K562 (cell line): ENCODE measurements around the gene ICA1. TPM values are rescaled to one million over a fixed set of nuclear protein-coding genes. Genes with fewer than 3 reads are reported as not detected.

Source experiments
- ATAC-seq: fragments of 200-7000 bp; cut with Tn5 transposase; 3 replicates; pipeline ENCODE4 v1.9.1; 2020; ENCODE audit warnings: moderate library complexity
- BruUV-seq: library from RNA; stranded (reverse); fragments of 400-500 nt; replicated peaks from 2 replicates; lab custom pipeline; 2021; lab: Mats Ljungman, UMichigan
- CTCF ChIA-PET: fragments of 300-600 bp; formaldehyde crosslinking; extraction: SDS; loops from one replicate; lab custom pipeline; 2021; ENCODE audit warnings: low intra/inter-chr PET ratio; lab: Yijun Ruan, JAX
- POLR2A ChIA-PET: fragments of 300-600, 350-650 bp; sonication (Branson Sonifier 250); formaldehyde crosslinking; extraction: SDS; loops from one replicate; lab custom pipeline; 2021; ENCODE audit warnings: antibody characterized with exemption, inconsistent platforms; lab: Yijun Ruan, JAX
- DNase-seq, 4 experiments: peaks; one replicate each; pipeline versions ENCODE4 v3.0.0 to v3.0.0-alpha.2; 2011 to 2018; ENCODE audit warnings: low spot score in 3 of 4, mixed read lengths in 3 of 4; ENCODE audit errors: extremely low read depth in 1 of 4
- FAIRE-seq: peaks from 2 replicates; lab custom pipeline; 2011; peaks lifted over from hg19 to GRCh38; lab: Jason Lieb, UNC
- H2AFZ ChIP-seq: 2 replicates; pipeline ENCODE4 v1.6.0; 2011; ENCODE audit warnings: low read depth, low read length, control low read depth, inconsistent platforms
- H3K27ac ChIP-seq: fragments of 200-600 bp; 3 replicates; pipeline ENCODE4 v1.8.0; 2011; ENCODE audit warnings: low read depth, mild to moderate bottlenecking, control low read depth, inconsistent platforms, low read length, moderate library complexity, mixed read lengths; ENCODE audit errors: extremely low read depth
- H3K27me3 ChIP-seq, 2 experiments: fragments of 300-600 bp in 1 of 2; 2 replicates in 1 of 2; 3 replicates in 1 of 2; pipeline versions ENCODE4 v1.6.0 to v1.8.0; 2011; ENCODE audit warnings: inconsistent platforms in 2 of 2, low read length in 2 of 2, mild to moderate bottlenecking in 1 of 2, mixed read lengths in 1 of 2, moderate library complexity in 1 of 2; ENCODE audit not compliant: control insufficient read depth in 2 of 2, insufficient read depth in 2 of 2
- H3K36me3 ChIP-seq: fragments of 300-600 bp; 3 replicates; pipeline ENCODE4 v1.8.0; 2011; ENCODE audit warnings: mild to moderate bottlenecking, low read length, inconsistent platforms; ENCODE audit not compliant: control insufficient read depth, insufficient read depth
- H3K4me1 ChIP-seq, 2 experiments: fragments of 200-600 bp in 1 of 2; replicated peaks in 1 of 2; 2 replicates in 1 of 2; 3 replicates in 1 of 2; pipeline versions ENCODE4 v1.5.1 to v1.8.0; 2011; ENCODE audit warnings: inconsistent platforms in 2 of 2, low read length in 2 of 2, mild to moderate bottlenecking in 1 of 2, mixed read lengths in 1 of 2, moderate library complexity in 1 of 2; ENCODE audit not compliant: control insufficient read depth in 2 of 2, insufficient read depth in 2 of 2
- H3K4me2 ChIP-seq: 2 replicates; pipeline ENCODE4 v1.6.1; 2011; ENCODE audit warnings: low read length, control low read depth, inconsistent platforms, mixed read lengths; ENCODE audit not compliant: insufficient read depth
- H3K4me3 ChIP-seq: fragments of 200-600 bp; sonication (generic), shearing (Covaris generic); 2 replicates; pipeline ENCODE4 v1.5.1; 2016; ENCODE audit warnings: control low read depth, inconsistent platforms
- H3K79me2 ChIP-seq: fragments of 200-600 bp; 3 replicates; pipeline ENCODE4 v1.8.0; 2011; ENCODE audit warnings: low read length, inconsistent platforms; ENCODE audit not compliant: control insufficient read depth, insufficient read depth
- H3K9ac ChIP-seq, 2 experiments: 2 replicates each; pipeline versions ENCODE4 v1.6.0 to v1.6.1; 2011; ENCODE audit warnings: low read depth in 2 of 2, low read length in 2 of 2, control low read depth in 1 of 2, inconsistent platforms in 1 of 2, mild to moderate bottlenecking in 1 of 2, mixed read lengths in 1 of 2; ENCODE audit not compliant: insufficient read depth in 1 of 2
- H3K9me1 ChIP-seq: one replicate; pipeline ENCODE4 v1.6.0; 2011; ENCODE audit warnings: inconsistent platforms, mild to moderate bottlenecking, low read length, moderate library complexity; ENCODE audit not compliant: control insufficient read depth, insufficient read depth
- H3K9me3 ChIP-seq: replicated peaks from 2 replicates; pipeline ENCODE4 v1.5.1; 2011; ENCODE audit warnings: low read depth, low read length, inconsistent platforms; ENCODE audit not compliant: control insufficient read depth, insufficient read depth
- H4K20me1 ChIP-seq: replicated peaks from 2 replicates; pipeline ENCODE4 v1.6.1; 2011; ENCODE audit warnings: low read length, inconsistent platforms, mixed read lengths; ENCODE audit not compliant: control insufficient read depth, insufficient read depth
- CBFA2T3 ChIP-seq: fragments of 450-650 bp; IDR thresholded peaks from 2 replicates; pipeline ENCODE4 v1.6.1; 2017
- ESRRA ChIP-seq: fragments of 450-650 bp; IDR thresholded peaks from 2 replicates; pipeline ENCODE4 v1.6.1; 2014; ENCODE audit warnings: low read depth, mild to moderate bottlenecking, moderate library complexity, borderline replicate concordance
- MLLT1 ChIP-seq, 2 experiments: fragments of 450-650 bp; IDR thresholded peaks; 2 replicates each; pipeline ENCODE4 v1.6.1; 2016
- WGBS: fragments of 100-300 bp; shearing (Covaris generic); methylation state at CpG from one replicate; pipeline ENCODE4 v1.1.6; 2016; ENCODE audit warnings: low coverage, mixed read lengths; ENCODE audit not compliant: insufficient coverage; ENCODE audit errors: missing lambda C conversion rate; 5-methylcytosine and 5-hydroxymethylcytosine counted together
- in situ Hi-C: fragments of 300-500 bp; cut with MboI; formaldehyde crosslinking; loops from 4 replicates; pipeline ENCODE4 v1.15.0; 2018; ENCODE audit warnings: inconsistent platforms, mixed read lengths
- intact Hi-C: fragments of 100-400 bp; cut with micrococcal nuclease; formaldehyde crosslinking; loops from 2 replicates; pipeline ENCODE4 v1.14.2; 2022
- polyA plus RNA-seq, 8 experiments: library from polyadenylated mRNA; depleted of rRNA in 4 of 8; stranded (reverse) in 5 of 8; unstranded in 3 of 8; fragments of >200 nt; fragmentation: Nextera tagmentation in 2 of 8; fragmentation: Illumina TruSeq in 1 of 8; extraction: Ambion mirVana in 2 of 8; extraction: Trizol in 1 of 8; gene quantifications; 2 replicates each; pipeline versions ENCODE4 v1.2.1 to v1.2.3, GENCODE V29; 2011 to 2014; ENCODE audit warnings: inconsistent platforms in 1 of 8, missing spikeins in 1 of 8
- total RNA-seq, 7 experiments: library from RNA; depleted of rRNA in 6 of 7; stranded (reverse); fragments of >200 nt in 6 of 7; fragmentation: Illumina TruSeq in 2 of 7; extraction: Trizol in 2 of 7; gene quantifications; 2 replicates each; pipeline versions ENCODE4 v1.2.1 to v1.2.3, GENCODE V29; 2011 to 2021; ENCODE audit warnings: low replicate concordance in 1 of 7
- TF ChIP-seq, protein P1 (sequence below): sonication (generic); IDR thresholded peaks from 2 replicates; pipeline ENCODE4 v1.6.1; 2016

The ICA1 gene
- total and polyA plus RNA-seq, 9 of the 15 experiments (the other 6 are each of a cell fraction or from before 2014, with no cell fraction given), result 7.1 to 22.3 (median 16.4) TPM

DNA sequence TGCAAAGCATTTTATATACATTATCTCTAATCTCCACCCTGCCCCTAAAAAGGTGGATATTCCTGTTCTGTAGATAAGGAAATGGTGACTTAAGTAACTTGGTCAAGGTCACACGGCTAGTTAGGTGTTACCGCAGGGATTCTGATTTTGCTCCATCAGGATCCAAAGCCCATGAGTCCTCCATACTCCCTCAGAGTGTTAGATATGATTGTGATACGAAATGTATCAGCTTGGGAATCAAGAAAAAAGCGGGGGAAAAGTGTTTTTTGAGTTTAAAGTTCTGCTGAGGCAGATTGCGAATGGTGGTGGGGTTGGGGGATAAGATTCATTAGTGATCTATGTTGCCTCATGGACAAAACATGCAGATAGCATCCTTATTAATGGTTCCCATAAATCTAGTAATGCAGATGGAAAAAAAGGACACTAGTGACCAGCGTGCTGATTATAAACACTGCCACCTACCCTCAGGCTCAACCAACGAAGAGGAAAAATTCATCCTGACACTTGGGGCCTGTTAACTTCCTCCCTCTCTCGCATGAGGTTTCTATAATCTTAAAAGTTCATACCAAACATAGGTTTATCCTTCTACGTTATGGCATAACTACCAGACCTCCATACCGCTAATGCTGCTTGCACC, 2.3 kb downstream of the ICA1 start:
- DNase-seq (no peak), ATAC-seq (no peak), FAIRE-seq (no peak)
- Histone ChIP-seq H2AFZ (peak overlapping the region; percentile 29; the same call in 1 of the 2 replicates), H3K4me2 (peak overlapping the region; percentile 9), H3K27ac (no peak overlapping the region), H4K20me1 (no peaks in the 10 kb centered on the region), H3K4me1 (peaks cover 10 to 11% of the 10 kb centered on the region in 2 experiments; a peak in 4 of 5 replicates), H3K27me3 (no peaks in the 10 kb centered on the region), H3K4me3 (no peak overlapping the region), H3K9me3 (no peaks in the 10 kb centered on the region), H3K9ac (peak overlapping the region in 1 of 2 experiments; percentile 69; a peak in 1 of 4 replicates), H3K79me2 (peaks cover 12% of the 10 kb centered on the region), H3K36me3 (no peaks in the 10 kb centered on the region), H3K9me1 (no peaks in the 10 kb centered on the region)
- WGBS, result 60% methylated on average over 10 of the region's 10 CpGs
- in situ Hi-C loops (no loop called here), intact Hi-C loops (no loop called here)
- POLR2A ChIA-PET, result interaction anchor here (0.7 kb wide), 1 partner anchor 46 kb away, joined by 3 read pairs; no protein-coding TSS in a partner anchor
- no TSS peak for BruUV-seq
- CTCF ChIA-PET, result no interaction called here
- peak; percentile 27; the same call in 1 of the 2 replicates for TF ChIP-seq ESRRA
- TF ChIP-seq CBFA2T3, result peak; percentile 29; the same call in 1 of the 2 replicates
- TF ChIP-seq MLLT1 (IDR thresholded peaks at IDR 0.05), result no peak
- TF ChIP-seq, protein P1, sequence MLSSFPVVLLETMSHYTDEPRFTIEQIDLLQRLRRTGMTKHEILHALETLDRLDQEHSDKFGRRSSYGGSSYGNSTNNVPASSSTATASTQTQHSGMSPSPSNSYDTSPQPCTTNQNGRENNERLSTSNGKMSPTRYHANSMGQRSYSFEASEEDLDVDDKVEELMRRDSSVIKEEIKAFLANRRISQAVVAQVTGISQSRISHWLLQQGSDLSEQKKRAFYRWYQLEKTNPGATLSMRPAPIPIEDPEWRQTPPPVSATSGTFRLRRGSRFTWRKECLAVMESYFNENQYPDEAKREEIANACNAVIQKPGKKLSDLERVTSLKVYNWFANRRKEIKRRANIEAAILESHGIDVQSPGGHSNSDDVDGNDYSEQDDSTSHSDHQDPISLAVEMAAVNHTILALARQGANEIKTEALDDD, result peak; percentile 69
